ENCODE results near the gene PER1. TPM values are rescaled to one million over a fixed set of nuclear protein-coding genes. Genes with fewer than 3 reads are reported as not detected.

The PER1 gene
- total RNA-seq, 1 donor, result 16.6 TPM

GRCh38 chr17:8141741-8142140, 10.5 kb downstream of the PER1 start:
- no peaks in the 10 kb centered on the region for H3K79me2 ChIP-seq (ENCODE audit: insufficient read depth, low read length)
- H3K9me3 ChIP-seq (ENCODE audit: low read depth, low read length), result no peaks in the 10 kb centered on the region
- peaks cover 59% of the 10 kb centered on the region for H3K36me3 ChIP-seq (ENCODE audit: insufficient read depth, low read length)
- H3K27ac ChIP-seq (ENCODE audit: low read depth, low read length), result no peak overlapping the region
- H3K27me3 ChIP-seq (ENCODE audit: insufficient read depth, low read length), result no peaks in the 10 kb centered on the region
- peaks cover 14% of the 10 kb centered on the region for H3K4me1 ChIP-seq (ENCODE audit: insufficient read depth, low read length)
- peaks cover 13% of the 10 kb centered on the region for H4K20me1 ChIP-seq (ENCODE audit: insufficient read depth, low read length)
- no peak overlapping the region for H2AFZ ChIP-seq (ENCODE audit: low read length)
- TF ChIP-seq CTCF (IDR thresholded peaks at IDR 0.05; ENCODE audit: extremely low read depth, low read depth, low read length), result no peak
- peak; percentile 45 for DNase-seq (ENCODE audit: insufficient read length, low spot score, missing footprints)
- no peak overlapping the region for H3K4me2 ChIP-seq (ENCODE audit: insufficient read depth, low read length)
- H3K4me3 ChIP-seq (ENCODE audit: insufficient read depth, low read length), result no peak overlapping the region

GRCh38 chr17:8141045-8141444, 11.2 kb downstream of the PER1 start:
- Histone ChIP-seq H3K4me1 (ENCODE audit: insufficient read depth, low read length) (peaks cover 14% of the 10 kb centered on the region), H4K20me1 (ENCODE audit: insufficient read depth, low read length) (peaks cover 7% of the 10 kb centered on the region), H3K27me3 (ENCODE audit: insufficient read depth, low read length) (no peaks in the 10 kb centered on the region), H3K4me2 (ENCODE audit: insufficient read depth, low read length) (no peak overlapping the region), H3K9me3 (ENCODE audit: low read depth, low read length) (no peaks in the 10 kb centered on the region), H3K79me2 (ENCODE audit: insufficient read depth, low read length) (no peaks in the 10 kb centered on the region), H3K27ac (ENCODE audit: low read depth, low read length) (no peak overlapping the region), H2AFZ (ENCODE audit: low read length) (no peak overlapping the region), H3K4me3 (ENCODE audit: insufficient read depth, low read length) (no peak overlapping the region), H3K36me3 (ENCODE audit: insufficient read depth, low read length) (peaks cover 52% of the 10 kb centered on the region)
- peak; percentile 9 for DNase-seq (ENCODE audit: insufficient read length, low spot score, missing footprints)
- TF ChIP-seq CTCF (IDR thresholded peaks at IDR 0.05; ENCODE audit: extremely low read depth, low read depth, low read length), result no peak

GRCh38 chr17:8140065-8141029, 11.9 kb downstream of the PER1 start:
- TF ChIP-seq CTCF (IDR thresholded peaks at IDR 0.05; ENCODE audit: extremely low read depth, low read depth, low read length), result no peak
- peaks cover 45% of the 10 kb centered on the region for H3K36me3 ChIP-seq (ENCODE audit: insufficient read depth, low read length)
- DNase-seq (ENCODE audit: insufficient read length, low spot score, missing footprints), result peak; percentile 81

GRCh38 chr17:8138672-8139371, 13.4 kb downstream of the PER1 start:
- DNase-seq (ENCODE audit: insufficient read length, low spot score, missing footprints), result peak; percentile 96
- Histone ChIP-seq H4K20me1 (ENCODE audit: insufficient read depth, low read length) (peaks cover 7% of the 10 kb centered on the region), H2AFZ (ENCODE audit: low read length) (peak overlapping the region; percentile 21), H3K4me2 (ENCODE audit: insufficient read depth, low read length) (peak overlapping the region; percentile 84), H3K9me3 (ENCODE audit: low read depth, low read length) (no peaks in the 10 kb centered on the region), H3K4me3 (ENCODE audit: insufficient read depth, low read length) (peak overlapping the region; percentile 70), H3K27ac (ENCODE audit: low read depth, low read length) (peak overlapping the region; percentile 87), H3K4me1 (ENCODE audit: insufficient read depth, low read length) (peaks cover 14% of the 10 kb centered on the region), H3K27me3 (ENCODE audit: insufficient read depth, low read length) (no peaks in the 10 kb centered on the region), H3K79me2 (ENCODE audit: insufficient read depth, low read length) (no peaks in the 10 kb centered on the region), H3K36me3 (ENCODE audit: insufficient read depth, low read length) (peaks cover 32% of the 10 kb centered on the region)
- peak; percentile 96 for TF ChIP-seq CTCF (IDR thresholded peaks at IDR 0.05; ENCODE audit: extremely low read depth, low read depth, low read length)

More at GRCh38 chr17:8140065-8141029, 11.9 kb downstream of the PER1 start:
- H3K4me3 ChIP-seq (ENCODE audit: insufficient read depth, low read length), result no peak overlapping the region
- H3K79me2 ChIP-seq (ENCODE audit: insufficient read depth, low read length), result no peaks in the 10 kb centered on the region
- H3K27me3 ChIP-seq (ENCODE audit: insufficient read depth, low read length), result no peaks in the 10 kb centered on the region
- H4K20me1 ChIP-seq (ENCODE audit: insufficient read depth, low read length), result peaks cover 7% of the 10 kb centered on the region
- no peaks in the 10 kb centered on the region for H3K9me3 ChIP-seq (ENCODE audit: low read depth, low read length)
- H3K27ac ChIP-seq (ENCODE audit: low read depth, low read length), result no peak overlapping the region
- peaks cover 14% of the 10 kb centered on the region for H3K4me1 ChIP-seq (ENCODE audit: insufficient read depth, low read length)
- no peak overlapping the region for H2AFZ ChIP-seq (ENCODE audit: low read length)
- no peak overlapping the region for H3K4me2 ChIP-seq (ENCODE audit: insufficient read depth, low read length)
